BLaER1 treated with 17β-estradiol and CSF1 and Interleukin-3, amounts not matched to agents 10 nM and 100 nM (cell line): ENCODE data around the gene AK8.

Experiments used
- H3K27ac ChIP-seq, 11 experiments: shearing (Covaris generic); formaldehyde crosslinking; 2 replicates each; pipeline ENCODE4 v1.8.1; 2022
- H3K27me3 ChIP-seq, 11 experiments: shearing (Covaris generic); formaldehyde crosslinking; 2 replicates each; pipeline ENCODE4 v1.8.1; 2022
- H3K36me3 ChIP-seq, 11 experiments: shearing (Covaris generic); formaldehyde crosslinking; 2 replicates each; pipeline ENCODE4 v1.8.1; 2022
- H3K4me1 ChIP-seq, 10 experiments: shearing (Covaris generic); formaldehyde crosslinking; 2 replicates each; pipeline ENCODE4 v1.8.1; 2022
- H3K4me2 ChIP-seq, 11 experiments: shearing (Covaris generic); formaldehyde crosslinking; 2 replicates each; pipeline ENCODE4 v1.8.1; 2022
- H3K4me3 ChIP-seq, 10 experiments: shearing (Covaris generic); formaldehyde crosslinking; 2 replicates each; pipeline ENCODE4 v1.8.1; 2022
- H3K9ac ChIP-seq, 11 experiments: shearing (Covaris generic); formaldehyde crosslinking; 2 replicates each; pipeline ENCODE4 v1.8.1; 2022
- H3K9me3 ChIP-seq, 11 experiments: shearing (Covaris generic); formaldehyde crosslinking; replicated peaks in 1 of 11; 2 replicates each; pipeline ENCODE4 v1.8.1; 2022
- H4K20me1 ChIP-seq, 11 experiments: shearing (Covaris generic); formaldehyde crosslinking; 2 replicates each; pipeline ENCODE4 v1.8.1; 2022
- Cebpa-rat ChIP-seq, 11 experiments: shearing (Covaris generic); IDR thresholded peaks; 2 replicates each; pipeline ENCODE4 v1.8.1; 2022

Gene AK8

GRCh38 chr9:132882616-132883015 lies 4.5 kb upstream of the AK8 start:
- no peak overlapping the region for H3K4me3 ChIP-seq
- H3K9me3 ChIP-seq, result no peaks in the 10 kb centered on the region
- H3K36me3 ChIP-seq, result 0 out of 22 replicates have a peak, but pooled peaks cover 0 to 8% (median 0%) of the 10 kb centered on the region in 11 experiments
- TF ChIP-seq Cebpa-rat (IDR thresholded peaks at IDR 0.05), result no peak
- no peaks in the 10 kb centered on the region for H4K20me1 ChIP-seq
- peak overlapping the region; percentile 32 to 97 (median 81) for H3K4me2 ChIP-seq
- peak overlapping the region in 9 of 11 experiments; percentile 25 to 100 (median 99); a peak in 15 of 22 replicates for H3K27ac ChIP-seq
- peaks cover 47 to 94% (median 87%) of the 10 kb centered on the region in 10 experiments for H3K4me1 ChIP-seq
- peak overlapping the region in 9 of 11 experiments; percentile 2 to 91 (median 28); a peak in 10 of 22 replicates for H3K9ac ChIP-seq
- no peaks in the 10 kb centered on the region; a peak in 1 of 22 replicates for H3K27me3 ChIP-seq

- no peak for TF ChIP-seq Cebpa-rat (IDR thresholded peaks at IDR 0.05)
- peak overlapping the region in 9 of 11 experiments; percentile 7 to 100 (median 99); a peak in 16 of 22 replicates for H3K27ac ChIP-seq
- no peaks in the 10 kb centered on the region for H3K9me3 ChIP-seq
- H3K27me3 ChIP-seq, result no peaks in the 10 kb centered on the region; a peak in 1 of 22 replicates
- H3K9ac ChIP-seq, result peak overlapping the region in 4 of 11 experiments; percentile 8 to 91 (median 26); a peak in 4 of 22 replicates
- H3K36me3 ChIP-seq, result 0 out of 22 replicates have a peak, but pooled peaks cover 0 to 8% (median 0%) of the 10 kb centered on the region in 11 experiments
- peaks cover 47 to 94% (median 85%) of the 10 kb centered on the region in 10 experiments for H3K4me1 ChIP-seq
- no peak overlapping the region for H3K4me3 ChIP-seq
- H4K20me1 ChIP-seq, result no peaks in the 10 kb centered on the region
- peak overlapping the region; percentile 32 to 97 (median 81) for H3K4me2 ChIP-seq
Observed at GRCh38 chr9:132881826-132882225, 3.7 kb upstream of the AK8 start.

- TF ChIP-seq Cebpa-rat (IDR thresholded peaks at IDR 0.05), result no peak
- Histone ChIP-seq H3K4me3 (no peak overlapping the region), H3K9ac (peak overlapping the region in 7 of 11 experiments; percentile 10 to 95 (median 39); a peak in 9 of 22 replicates), H4K20me1 (no peaks in the 10 kb centered on the region), H3K9me3 (no peaks in the 10 kb centered on the region), H3K4me2 (peak overlapping the region in 9 of 11 experiments; percentile 85 to 99 (median 93); a peak in 17 of 22 replicates), H3K27me3 (no peaks in the 10 kb centered on the region; a peak in 1 of 22 replicates), H3K36me3 (0 out of 22 replicates have a peak, but pooled peaks cover 0 to 8% (median 0%) of the 10 kb centered on the region in 11 experiments), H3K4me1 (peaks cover 34 to 80% (median 70%) of the 10 kb centered on the region in 10 experiments), H3K27ac (peak overlapping the region in 9 of 11 experiments; percentile 20 to 99 (median 93); a peak in 15 of 22 replicates)
Observed at GRCh38 chr9:132880324-132880661, 2.2 kb upstream of the AK8 start.

GRCh38 chr9:132879457-132880323 lies 1.6 kb upstream of the AK8 start:
- Histone ChIP-seq H3K4me2 (peak overlapping the region; percentile 85 to 99 (median 93)), H3K27ac (peak overlapping the region in 9 of 11 experiments; percentile 88 to 99 (median 93); a peak in 16 of 22 replicates), H3K4me3 (peak overlapping the region in 5 of 10 experiments; percentile 77 to 97 (median 90); a peak in 6 of 20 replicates)

DNA sequence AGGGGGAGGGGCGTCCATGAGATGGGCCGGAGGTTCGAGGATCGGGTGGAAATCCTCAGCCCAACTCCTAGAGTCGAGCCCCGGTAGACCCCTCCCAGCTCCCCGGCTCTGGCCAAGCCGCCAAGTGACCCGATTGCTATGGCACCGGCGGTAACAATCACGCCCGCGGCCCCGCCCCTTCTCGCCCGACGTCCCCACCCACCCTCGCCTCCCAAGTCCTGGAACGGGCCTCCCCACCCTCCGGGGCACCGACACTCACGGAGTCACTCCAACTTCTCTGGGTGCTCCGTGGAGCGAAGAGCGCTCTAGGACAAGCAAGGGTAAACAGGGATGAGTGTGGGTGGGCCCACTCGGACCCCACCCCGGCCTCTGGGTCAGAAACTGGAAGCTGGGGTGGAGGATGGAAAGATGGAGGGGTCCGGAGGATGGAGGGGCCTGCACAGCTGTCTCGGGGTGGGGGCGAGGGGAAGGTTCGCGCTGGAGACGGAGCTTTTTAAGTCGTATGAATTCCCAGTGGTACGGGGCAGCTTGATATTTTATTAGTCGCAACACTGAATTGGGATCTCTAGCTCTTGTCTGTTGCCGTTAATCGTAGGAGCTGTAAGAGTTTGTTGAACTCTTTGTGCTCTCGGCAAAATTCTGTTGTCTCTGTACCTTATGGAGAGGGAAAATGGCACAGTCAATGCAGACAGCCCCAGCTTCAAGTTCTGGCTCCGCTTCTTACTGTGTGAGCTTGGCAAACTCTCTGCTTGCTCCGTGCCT lies 792 bp upstream of the AK8 start, which contains the start of gene SPACA9:
Gene SPACA9 (plus strand): TSS at position 204 of the 762 bp plus-strand sequence. CDS start 5,050 bp downstream, outside the sequence.
- H3K4me3 ChIP-seq, result peak within 1 kb of the TSS; percentile 77 to 97 (median 89)
- H3K4me2 ChIP-seq, result peak within 1 kb of the TSS; percentile 85 to 99 (median 93)
- H3K27ac ChIP-seq, result peak within 1 kb of the TSS; percentile 84 to 99 (median 93)
- peak within 1 kb of the TSS; percentile 85 to 96 (median 91) for H3K9ac ChIP-seq
- H3K4me1 ChIP-seq, result peaks cover 33 to 66% (median 56%) of the 10 kb centered on the region in 10 experiments
- no peaks in the 10 kb centered on the region; a peak in 1 of 22 replicates for H3K27me3 ChIP-seq
- no peaks in the 10 kb centered on the region for H4K20me1 ChIP-seq
- no peak for TF ChIP-seq Cebpa-rat (IDR thresholded peaks at IDR 0.05)
- H3K36me3 ChIP-seq, result 0 out of 22 replicates have a peak, but pooled peaks cover 0 to 3% (median 0%) of the 10 kb centered on the region in 11 experiments
- H3K9me3 ChIP-seq, result no peaks in the 10 kb centered on the region

More at GRCh38 chr9:132879457-132880323, 1.6 kb upstream of the AK8 start:
- Histone ChIP-seq H3K27me3 (no peaks in the 10 kb centered on the region; a peak in 1 of 22 replicates), H3K9me3 (no peaks in the 10 kb centered on the region), H3K4me1 (peaks cover 33 to 74% (median 64%) of the 10 kb centered on the region in 10 experiments), H4K20me1 (no peaks in the 10 kb centered on the region), H3K36me3 (0 out of 22 replicates have a peak, but pooled peaks cover 0 to 8% (median 0%) of the 10 kb centered on the region in 11 experiments), H3K9ac (peak overlapping the region in 8 of 11 experiments; percentile 10 to 96 (median 91); a peak in 11 of 22 replicates)
- TF ChIP-seq Cebpa-rat (IDR thresholded peaks at IDR 0.05), result no peak

DNA sequence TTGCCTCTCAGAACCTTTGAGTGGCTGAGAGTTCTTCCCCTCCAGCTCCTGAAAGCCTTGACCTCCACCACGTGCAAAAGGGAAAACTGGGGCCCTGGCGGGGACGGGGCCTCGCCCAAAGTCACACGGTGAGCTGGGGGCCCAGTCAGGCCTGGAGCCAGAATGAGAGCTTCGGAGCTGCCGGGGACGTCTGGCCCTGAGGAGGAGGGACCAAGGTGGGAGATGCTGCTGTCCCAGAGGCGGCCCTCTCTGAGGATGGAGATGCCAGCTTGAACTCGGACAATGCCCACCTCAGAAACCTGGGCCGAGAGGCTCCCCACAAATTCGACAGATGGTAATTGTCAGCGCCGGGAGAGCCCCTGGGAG lies 643 bp downstream of the AK8 start:
- Histone ChIP-seq H3K4me1 (peaks cover 25 to 51% (median 42%) of the 10 kb centered on the region in 10 experiments), H3K9me3 (no peaks in the 10 kb centered on the region), H3K4me3 (peak overlapping the region; percentile 77 to 97 (median 89)), H3K36me3 (no peaks in the 10 kb centered on the region), H3K27me3 (no peaks in the 10 kb centered on the region; a peak in 1 of 22 replicates), H3K9ac (peak overlapping the region; percentile 85 to 96 (median 91)), H3K4me2 (peak overlapping the region; percentile 85 to 99 (median 93)), H3K27ac (peak overlapping the region in 8 of 11 experiments; percentile 88 to 99 (median 93); a peak in 17 of 22 replicates), H4K20me1 (no peaks in the 10 kb centered on the region)
- TF ChIP-seq Cebpa-rat (IDR thresholded peaks at IDR 0.05), result no peak

DNA sequence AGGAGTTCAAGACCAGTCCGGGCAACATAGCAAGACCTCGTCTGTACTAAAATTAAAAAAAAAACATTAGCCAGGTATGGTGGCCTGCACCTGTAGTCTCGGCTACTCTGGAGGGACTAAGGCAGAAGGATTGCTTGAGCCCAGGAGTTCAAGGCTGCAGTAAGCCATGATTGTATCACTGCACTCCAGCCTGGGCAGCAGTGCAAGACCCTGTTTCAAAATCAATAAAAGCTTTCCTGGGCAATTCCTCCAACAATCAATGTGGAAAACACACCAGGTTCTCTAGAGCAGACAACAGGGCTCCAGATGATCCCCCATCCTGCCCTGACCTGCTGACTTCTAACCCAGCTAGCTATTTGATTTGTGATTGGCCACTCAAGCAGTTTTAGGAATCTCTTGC lies 1.2 kb downstream of the AK8 start:
- no peaks in the 10 kb centered on the region for H3K9me3 ChIP-seq
- no peak overlapping the region; a peak in 1 of 20 replicates for H3K4me3 ChIP-seq
- peak overlapping the region in 3 of 11 experiments; percentile 85 to 96 (median 91); a peak in 4 of 22 replicates for H3K9ac ChIP-seq
- no peak for TF ChIP-seq Cebpa-rat (IDR thresholded peaks at IDR 0.05)
- H3K4me1 ChIP-seq, result peaks cover 19 to 45% (median 36%) of the 10 kb centered on the region in 10 experiments
- no peaks in the 10 kb centered on the region; a peak in 1 of 22 replicates for H3K27me3 ChIP-seq
- H3K27ac ChIP-seq, result no peak overlapping the region
- no peaks in the 10 kb centered on the region for H3K36me3 ChIP-seq
- H3K4me2 ChIP-seq, result peak overlapping the region in 6 of 11 experiments; percentile 86 to 99 (median 94); a peak in 9 of 22 replicates
- H4K20me1 ChIP-seq, result no peaks in the 10 kb centered on the region

DNA sequence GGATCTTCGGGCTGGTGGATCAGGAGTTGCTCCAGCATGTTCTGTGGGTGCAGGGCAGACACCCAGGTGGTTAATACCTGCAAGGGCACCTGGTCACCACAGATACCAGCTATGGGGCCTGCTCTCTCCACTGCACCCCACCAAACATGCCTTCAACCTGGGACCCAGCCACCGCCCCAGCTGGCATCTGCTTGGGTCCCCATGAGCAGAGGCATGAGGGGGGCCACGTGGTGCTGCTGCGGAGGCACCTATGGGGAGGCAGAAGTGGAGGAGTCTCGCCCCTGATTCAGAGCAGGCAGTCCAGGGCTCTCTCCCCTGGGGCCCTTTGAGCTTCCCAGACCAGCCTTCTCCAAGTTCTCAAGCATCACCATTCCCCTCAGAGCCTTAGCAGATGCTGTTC lies 2.9 kb downstream of the AK8 start:
- Histone ChIP-seq H3K27ac (no peak overlapping the region), H3K27me3 (no peaks in the 10 kb centered on the region; a peak in 1 of 22 replicates)
- no peak for TF ChIP-seq Cebpa-rat (IDR thresholded peaks at IDR 0.05)

More for the DNA sequence above, 2.9 kb downstream of the AK8 start:
- Histone ChIP-seq H3K4me1 (peaks cover 14 to 43% (median 35%) of the 10 kb centered on the region in 10 experiments), H3K4me2 (no peak overlapping the region), H3K9ac (no peak overlapping the region), H3K9me3 (no peaks in the 10 kb centered on the region), H3K36me3 (no peaks in the 10 kb centered on the region), H3K4me3 (no peak overlapping the region), H4K20me1 (no peaks in the 10 kb centered on the region)
